ENCODE measurements around the gene ERH. TPM values are rescaled to one million over a fixed set of nuclear protein-coding genes. Genes with fewer than 3 reads are reported as not detected.
"Not testable (repeated sequence)": the region's sequence is repeated elsewhere in the genome, so short reads cannot be mapped to it uniquely, and the experiment has no call there.

ERH gene
- total RNA-seq, 2 donors from 2014 or later = 35.5 to 64.6 TPM

DNA sequence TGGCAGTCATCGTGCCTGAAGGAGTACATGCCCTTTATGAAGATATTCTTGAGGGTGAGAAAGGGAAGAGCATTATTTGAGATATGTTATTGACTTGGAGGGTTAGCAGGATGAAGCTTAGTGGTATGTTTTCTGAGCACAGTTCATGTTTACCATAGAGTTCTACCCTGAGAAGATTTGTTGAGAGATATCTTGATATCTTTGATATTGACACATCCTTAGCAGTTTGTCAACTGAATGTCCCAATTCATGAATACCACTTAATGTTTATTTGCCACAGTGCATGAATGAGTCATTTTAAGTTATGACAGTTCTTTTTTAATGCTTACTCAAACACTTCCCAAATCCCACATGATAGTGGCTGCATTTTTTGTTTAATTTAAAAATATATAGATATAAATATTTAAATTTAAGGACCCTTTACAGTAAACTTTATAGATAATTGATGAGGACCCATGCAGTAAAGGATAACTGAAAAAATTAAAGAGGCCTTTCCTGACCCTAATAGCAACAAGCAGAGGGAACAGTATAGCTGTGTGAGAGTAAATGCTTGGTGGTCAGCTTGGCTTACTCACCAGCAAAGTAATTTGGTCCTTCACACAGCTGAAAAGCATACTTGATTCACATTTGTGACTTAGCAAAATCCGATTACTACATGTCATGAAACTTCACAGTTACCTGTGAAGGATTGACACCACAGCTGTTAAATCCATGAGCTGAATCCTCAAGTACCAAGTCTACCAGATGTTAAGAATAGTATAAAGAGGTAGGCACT, 26.2 kb upstream of the ERH start:
- TF ChIP-seq POLR2A (IDR thresholded peaks at IDR 0.05) (no peak), CTCF (IDR thresholded peaks at IDR 0.05) (no peak)
- Histone ChIP-seq H3K4me1 (no peaks in the 10 kb centered on the region), H3K4me3 (no peak overlapping the region), H3K27ac (no peak overlapping the region), H3K36me3 (replicated peaks in 1 of 2; ENCODE audit: insufficient read depth in 1 of 2, low read depth in 2 of 2) (peaks cover 3 to 6% of the 10 kb centered on the region in 2 donors), H3K27me3 (no peaks in the 10 kb centered on the region), H3K9me3 (no peaks in the 10 kb centered on the region)
- DNase-seq (no peak), ATAC-seq (no peak)
- intact Hi-C loops (cut with DNase I) = no loop called here
- WGBS, 2 donors = 85 to 92% methylated on average over 2 of the region's 2 CpGs

DNA sequence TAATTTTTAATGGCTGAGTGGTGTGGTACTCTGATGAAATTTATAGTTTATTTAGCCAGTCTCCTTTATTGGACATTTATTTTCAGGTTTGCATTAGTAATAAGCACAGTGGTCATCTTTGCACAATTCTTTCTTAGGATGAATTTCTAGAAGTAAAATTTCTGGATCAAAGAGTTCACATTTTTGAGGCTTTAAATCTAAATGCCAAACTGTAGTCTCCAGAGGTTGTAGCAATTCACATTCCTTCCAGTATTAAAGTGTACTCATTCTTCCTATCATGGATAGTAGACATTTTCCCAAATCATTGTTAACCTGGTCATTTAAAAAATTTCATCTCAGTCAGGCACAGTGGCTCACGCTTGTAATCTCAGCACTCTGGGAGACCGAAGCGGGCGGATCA, 25.2 kb upstream of the ERH start:
- no peak overlapping the region for H3K4me3 ChIP-seq
- DNase-seq (no peak), ATAC-seq (no peak)
- H3K4me1 ChIP-seq = no peaks in the 10 kb centered on the region
- 93 to 99% methylated on average over 4 of the region's 4 CpGs for WGBS, 2 donors
- peaks cover 3 to 6% of the 10 kb centered on the region in 2 donors for H3K36me3 ChIP-seq (replicated peaks in 1 of 2; ENCODE audit: insufficient read depth in 1 of 2, low read depth in 2 of 2)
- no peak overlapping the region for H3K27ac ChIP-seq
- no peaks in the 10 kb centered on the region for H3K9me3 ChIP-seq
- intact Hi-C loops (cut with DNase I) = no loop called here
- TF ChIP-seq POLR2A (IDR thresholded peaks at IDR 0.05) = no peak
- no peak for TF ChIP-seq CTCF (IDR thresholded peaks at IDR 0.05)
- no peaks in the 10 kb centered on the region for H3K27me3 ChIP-seq

- intact Hi-C loops (cut with DNase I); H3K36me3 ChIP-seq (replicated peaks in 1 of 2; ENCODE audit: insufficient read depth in 1 of 2, low read depth in 2 of 2); ATAC-seq; H3K9me3 ChIP-seq; H3K27ac ChIP-seq; H3K27me3 ChIP-seq; H3K4me3 ChIP-seq; DNase-seq; H3K4me1 ChIP-seq: not testable (repeated sequence)
- 90 to 92% methylated on average over 4 of the region's 4 CpGs for whole genome bisulfite sequencing, 2 donors
Measured at GRCh38 chr14:69416087-69416486, 18.0 kb upstream of the ERH start.

- H3K9me3 ChIP-seq = no peaks in the 10 kb centered on the region
- H3K27ac ChIP-seq = no peak overlapping the region
- no peaks in the 10 kb centered on the region for H3K27me3 ChIP-seq
- WGBS, 2 donors = 86 to 91% methylated on average over 2 of the region's 2 CpGs
- no peaks in the 10 kb centered on the region for H3K36me3 ChIP-seq (replicated peaks in 1 of 2; ENCODE audit: insufficient read depth in 1 of 2, low read depth in 2 of 2)
- DNase-seq = no peak
- no peak for ATAC-seq
- intact Hi-C loops (cut with DNase I) = no loop called here
- no peak for TF ChIP-seq POLR2A (IDR thresholded peaks at IDR 0.05)
- peaks cover 19% of the 10 kb centered on the region for H3K4me1 ChIP-seq
- no peak overlapping the region for H3K4me3 ChIP-seq
Measured at GRCh38 chr14:69413483-69413882, 15.4 kb upstream of the ERH start.

- ATAC-seq = no peak
- no peak for TF ChIP-seq POLR2A (IDR thresholded peaks at IDR 0.05)
- TF ChIP-seq CTCF (IDR thresholded peaks at IDR 0.05) = no peak
- no peak overlapping the region for H3K27ac ChIP-seq
- DNase-seq = no peak
- H3K27me3 ChIP-seq = no peaks in the 10 kb centered on the region
- H3K36me3 ChIP-seq (replicated peaks in 1 of 2; ENCODE audit: insufficient read depth in 1 of 2, low read depth in 2 of 2) = no peaks in the 10 kb centered on the region
- no peak overlapping the region for H3K4me3 ChIP-seq
- H3K4me1 ChIP-seq = peaks cover 20% of the 10 kb centered on the region
- 57 to 60% methylated on average over 2 of the region's 2 CpGs for WGBS, 2 donors
- intact Hi-C loops (cut with DNase I) = no loop called here
- H3K9me3 ChIP-seq = no peaks in the 10 kb centered on the region
Measured at GRCh38 chr14:69408331-69408960, 10.3 kb upstream of the ERH start.
